Kidney capillary endothelial cell (primary cell): ENCODE data around the gene CEACAM19.
"Not testable (repeated sequence)": the region's sequence is repeated elsewhere in the genome, so short reads cannot be mapped to it uniquely, and the experiment has no call there.

Source experiments
- DNase-seq: peaks from one replicate; pipeline ENCODE4 v3.0.0-alpha.2; 2018; ENCODE audit warnings: low spot score

The CEACAM19 gene

GRCh38 chr19:44701228-44701627, 29.9 kb downstream of the CEACAM19 start:
- DNase-seq = no peak

DNA sequence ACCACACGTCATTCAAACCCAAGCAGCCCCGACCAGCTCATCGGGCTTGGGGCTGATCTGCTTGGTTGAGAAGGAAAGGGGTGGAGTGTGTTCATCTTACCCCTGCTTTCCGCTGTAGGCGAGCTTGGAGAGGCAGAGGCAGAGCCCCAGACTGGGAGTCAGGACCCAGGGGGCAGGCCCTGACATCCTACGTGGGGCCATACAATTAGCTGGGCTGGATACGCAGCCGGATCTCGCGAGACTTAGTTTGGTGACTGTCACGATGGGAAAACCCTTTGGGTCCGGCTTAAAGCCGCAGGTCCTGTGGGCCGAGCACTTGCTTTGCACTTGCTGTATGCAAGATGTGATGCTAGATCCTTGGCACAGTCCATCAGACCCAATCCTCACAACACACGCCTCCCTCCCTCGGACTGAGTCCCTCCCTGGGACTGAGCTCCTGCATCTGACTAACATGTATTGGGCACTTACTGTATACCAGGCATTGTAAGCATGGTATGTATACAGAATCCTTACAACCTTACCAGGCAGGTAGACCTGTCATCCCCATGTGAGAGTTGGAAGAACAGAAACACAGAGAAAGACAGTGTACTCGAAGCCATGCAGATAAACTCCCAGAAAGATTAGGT, 31.4 kb downstream of the CEACAM19 start:
- DNase-seq = no peak

GRCh38 chr19:44703336-44704078, 32.2 kb downstream of the CEACAM19 start:
- DNase-seq = no peak

- no peak for DNase-seq
Measured at GRCh38 chr19:44704982-44705381, 33.7 kb downstream of the CEACAM19 start.

DNA sequence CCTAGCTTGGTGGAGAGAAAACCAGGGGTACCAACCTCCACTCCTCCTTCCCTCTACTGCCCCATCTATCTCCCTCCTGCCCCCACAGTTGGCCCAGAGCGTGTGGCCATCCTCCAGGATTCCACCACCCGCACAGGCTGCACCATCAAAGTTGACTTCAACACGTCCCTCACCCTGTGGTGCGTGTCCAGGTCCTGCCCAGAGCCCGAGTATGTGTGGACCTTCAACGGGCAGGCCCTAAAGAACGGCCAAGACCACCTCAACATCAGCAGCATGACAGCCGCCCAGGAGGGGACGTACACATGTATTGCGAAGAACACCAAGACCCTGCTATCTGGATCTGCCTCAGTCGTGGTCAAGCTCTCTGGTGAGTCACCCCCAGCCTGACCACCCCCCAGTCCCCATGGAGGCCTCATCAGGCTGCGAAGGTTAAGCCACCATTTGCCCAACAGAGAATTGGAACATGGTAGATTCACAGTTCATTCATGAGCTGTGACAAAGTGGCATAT, 34.3 kb downstream of the CEACAM19 start:
- no peak for DNase-seq

- no peak for DNase-seq
Measured at GRCh38 chr19:44706506-44707236, 35.4 kb downstream of the CEACAM19 start.

DNA sequence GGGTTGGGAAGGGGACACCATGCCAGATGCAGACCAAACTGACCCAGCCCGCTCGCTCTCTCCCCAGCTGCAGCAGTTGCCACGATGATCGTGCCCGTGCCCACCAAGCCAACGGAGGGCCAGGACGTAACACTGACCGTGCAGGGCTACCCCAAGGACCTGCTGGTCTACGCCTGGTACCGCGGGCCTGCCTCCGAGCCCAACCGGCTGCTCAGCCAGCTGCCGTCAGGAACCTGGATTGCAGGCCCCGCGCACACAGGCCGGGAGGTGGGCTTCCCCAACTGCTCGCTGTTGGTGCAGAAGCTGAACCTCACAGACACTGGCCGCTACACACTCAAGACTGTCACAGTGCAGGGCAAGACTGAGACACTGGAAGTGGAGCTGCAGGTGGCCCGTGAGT, 36.5 kb downstream of the CEACAM19 start:
- DNase-seq = no peak

- DNase-seq = no peak
Measured at GRCh38 chr19:44708940-44709339, 37.7 kb downstream of the CEACAM19 start.

DNA sequence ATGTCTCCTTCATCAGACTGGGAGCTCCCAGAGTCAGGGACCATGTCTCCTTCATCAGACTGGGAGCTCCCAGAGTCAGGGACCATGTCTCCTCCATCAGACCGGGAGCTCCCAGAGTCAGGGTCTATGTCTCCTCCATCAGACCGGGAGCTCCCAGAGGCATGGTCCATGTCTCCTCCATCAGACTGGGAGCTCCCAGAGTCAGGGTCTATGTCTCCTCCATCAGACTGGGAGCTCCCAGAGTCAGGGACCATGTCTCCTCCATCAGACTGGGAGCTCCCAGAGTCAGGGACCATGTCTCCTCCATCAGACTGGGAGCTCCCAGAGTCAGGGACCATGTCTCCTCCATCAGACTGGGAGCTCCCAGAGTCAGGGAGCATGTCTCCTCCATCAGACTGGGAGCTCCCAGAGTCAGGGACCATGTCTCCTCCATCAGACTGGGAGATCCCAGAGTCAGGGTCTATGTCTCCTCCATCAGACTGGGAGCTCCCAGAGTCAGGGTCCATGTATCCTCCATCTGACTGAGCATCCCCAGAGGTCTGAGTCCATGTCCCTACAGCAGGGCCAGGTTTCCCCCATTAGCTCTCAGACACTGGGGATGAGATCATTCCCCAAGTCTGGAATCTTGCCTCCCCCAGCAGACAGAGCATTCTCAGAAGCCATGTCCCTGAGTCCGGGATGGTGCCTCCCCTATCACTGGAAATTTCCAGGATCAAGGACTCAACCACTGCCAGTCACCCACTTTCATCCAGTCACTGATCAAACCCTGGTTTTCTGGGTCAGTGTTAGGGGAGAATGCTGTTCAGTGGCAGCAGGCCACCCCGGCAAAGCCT, 38.4 kb downstream of the CEACAM19 start:
- not testable (repeated sequence) for DNase-seq

DNA sequence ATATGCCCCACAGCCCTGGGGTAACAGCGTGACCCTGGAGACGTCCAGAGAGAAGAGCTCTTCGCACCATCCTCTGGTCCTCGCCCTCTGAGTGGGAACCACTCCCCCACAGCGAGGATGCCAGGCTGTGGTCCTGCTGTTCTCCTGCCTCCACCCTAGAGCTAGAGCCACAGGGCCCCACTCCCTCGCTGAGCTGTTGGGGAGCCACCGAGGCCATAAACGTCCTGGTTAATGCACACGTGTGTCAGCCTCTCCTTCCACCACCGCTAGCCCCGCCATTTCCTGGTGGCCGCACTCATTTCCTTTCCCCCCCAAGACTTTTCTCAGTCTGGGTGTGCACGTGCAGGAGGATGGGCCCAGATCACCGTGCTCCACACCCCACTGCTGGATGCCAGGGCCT, 39.2 kb downstream of the CEACAM19 start:
- no peak for DNase-seq

DNA sequence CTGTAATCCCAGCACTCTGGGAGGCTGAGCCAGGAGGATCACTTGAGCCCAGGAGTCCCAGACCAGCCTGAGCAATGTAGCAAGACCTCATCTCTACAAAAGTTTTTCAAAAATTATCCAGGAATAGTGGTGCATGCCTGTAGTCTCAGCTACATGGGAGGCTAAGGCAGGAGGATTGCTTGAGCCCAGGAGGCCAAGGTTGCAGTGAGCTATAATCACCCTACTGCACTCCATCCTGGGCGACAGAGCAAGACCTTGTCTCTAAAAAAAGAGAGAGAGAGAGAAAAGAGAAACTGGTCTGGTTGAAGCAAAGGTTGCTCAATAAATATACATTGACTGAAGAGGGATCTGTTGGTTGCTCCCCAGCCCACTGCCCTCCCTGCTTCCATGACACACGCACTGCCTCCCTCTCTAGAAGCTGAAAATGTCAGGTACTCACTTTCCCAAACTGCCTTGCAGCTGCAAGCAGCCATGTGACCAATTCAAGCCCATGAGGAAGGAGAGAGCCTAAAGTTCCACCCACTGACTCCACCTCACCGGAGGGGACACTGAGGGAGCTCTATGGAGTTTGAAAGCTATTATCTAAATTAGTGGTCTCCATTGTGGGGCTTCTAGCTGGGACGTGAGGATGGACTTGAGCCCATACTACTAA, 41.7 kb downstream of the CEACAM19 start:
- no peak for DNase-seq

DNA sequence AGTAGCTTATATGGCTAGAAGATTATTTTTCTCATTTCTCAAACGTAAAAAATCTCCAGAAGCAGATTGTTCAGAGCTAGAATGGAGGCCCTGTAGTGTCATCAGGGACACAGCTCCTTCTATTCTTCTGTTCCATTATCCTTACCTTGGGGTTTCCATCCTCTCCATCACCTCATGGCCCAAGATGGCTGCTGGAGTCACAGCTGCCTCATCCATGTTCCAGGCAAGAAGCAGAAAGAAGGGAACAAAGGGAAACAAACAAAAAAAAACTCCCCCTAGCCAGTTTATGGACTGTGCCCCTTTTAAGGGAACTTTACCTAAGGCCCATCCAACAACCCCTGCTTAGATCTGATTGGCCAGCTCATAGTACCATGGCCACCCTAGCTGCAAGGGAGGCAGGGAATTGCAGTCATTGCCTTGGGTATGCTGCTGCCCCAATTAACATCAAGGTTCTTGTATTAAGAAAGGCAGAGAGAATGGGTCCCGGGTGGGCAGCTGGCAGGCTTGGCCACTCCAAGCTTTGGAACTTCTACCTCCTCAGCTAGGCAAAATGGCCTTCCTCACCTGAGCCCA, 43.4 kb downstream of the CEACAM19 start:
- no peak for DNase-seq

- DNase-seq = no peak
Measured at GRCh38 chr19:44717603-44718002, 46.3 kb downstream of the CEACAM19 start.

DNA sequence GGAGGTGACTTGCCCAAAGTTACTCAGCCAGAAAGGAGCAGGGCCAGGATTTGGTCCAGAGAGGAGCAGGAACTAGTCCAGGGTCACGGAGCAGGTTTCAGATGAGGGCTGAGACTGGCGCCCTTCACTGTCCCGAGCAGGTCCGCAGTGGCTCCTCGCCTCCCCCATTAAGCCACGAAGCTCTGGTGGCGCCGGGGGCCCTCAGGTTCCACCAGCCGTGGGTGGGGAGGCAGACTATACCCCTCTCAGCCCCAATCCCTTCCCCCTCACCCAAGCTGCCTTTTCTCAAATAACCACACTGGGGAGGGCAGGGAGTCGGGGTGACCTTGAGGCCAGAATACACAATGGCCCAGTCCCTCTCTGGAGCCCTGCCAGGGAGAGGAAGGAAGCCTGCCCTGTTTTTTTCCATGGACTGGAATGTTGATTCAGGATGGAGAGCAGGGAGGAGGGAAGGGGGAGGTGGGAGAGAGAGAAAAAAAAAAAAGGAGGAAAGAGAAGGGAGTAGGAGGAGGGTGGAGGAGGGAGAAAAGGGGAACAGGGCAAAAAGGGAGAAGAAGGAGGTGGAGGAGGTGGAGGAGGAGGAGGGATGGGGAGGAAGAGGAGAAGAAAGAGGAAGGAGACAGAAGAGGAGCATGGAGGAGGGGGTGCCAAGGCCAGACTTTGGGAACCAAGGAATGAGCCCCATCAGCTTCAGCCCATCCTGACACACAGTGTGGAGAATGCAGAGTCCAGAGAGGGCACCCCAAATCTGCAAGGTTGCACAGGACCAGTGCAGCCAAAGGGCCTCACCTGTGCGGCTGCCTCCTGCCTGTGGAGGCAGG, 47.4 kb downstream of the CEACAM19 start:
- peak; percentile 94 for DNase-seq

DNA sequence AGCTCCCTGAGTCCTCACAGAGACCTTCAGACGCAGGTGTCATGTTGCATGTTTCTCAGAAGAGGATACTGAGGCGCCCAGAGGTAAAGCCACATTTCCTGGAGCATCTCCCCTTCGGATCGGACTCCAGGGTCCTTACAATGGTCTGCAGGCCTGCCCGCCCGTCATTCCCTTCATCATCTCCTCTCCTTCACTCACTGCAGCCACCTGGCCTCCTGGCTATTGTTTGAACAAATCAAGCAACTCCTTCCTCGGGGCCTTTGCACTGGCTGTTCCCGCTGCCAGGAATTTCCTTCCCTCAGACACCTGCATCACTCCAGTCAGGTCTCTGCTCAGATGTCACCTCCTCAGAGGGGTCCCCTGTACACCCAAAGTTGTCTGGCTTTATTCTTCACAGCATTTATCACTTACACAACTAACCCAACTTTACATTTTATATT, 48.0 kb downstream of the CEACAM19 start:
- no peak for DNase-seq

DNA sequence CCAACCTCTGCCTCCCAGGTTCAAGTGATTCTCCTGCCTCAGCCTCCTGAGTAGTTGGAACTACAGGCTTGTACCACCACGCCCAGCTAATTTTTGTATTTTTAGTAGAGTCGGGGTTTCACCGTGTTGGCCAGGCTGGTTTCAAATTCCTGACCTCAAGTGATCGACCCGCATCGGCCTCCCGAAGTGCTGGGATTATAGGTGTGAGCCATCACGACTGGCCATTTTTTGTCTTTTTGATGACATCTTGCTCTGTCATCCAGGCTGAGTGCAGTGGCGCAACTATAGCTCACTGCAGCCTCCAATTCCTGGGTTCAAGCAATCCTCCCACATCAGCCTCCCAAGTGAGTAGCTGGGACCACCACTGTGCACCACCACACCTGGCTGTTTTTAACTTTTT, 49.1 kb downstream of the CEACAM19 start:
- not testable (repeated sequence) for DNase-seq

- no peak for DNase-seq
Measured at GRCh38 chr19:44720945-44721344, 49.7 kb downstream of the CEACAM19 start.

- not testable (repeated sequence) for DNase-seq
Measured at GRCh38 chr19:44721369-44721768, 50.1 kb downstream of the CEACAM19 start.

DNA sequence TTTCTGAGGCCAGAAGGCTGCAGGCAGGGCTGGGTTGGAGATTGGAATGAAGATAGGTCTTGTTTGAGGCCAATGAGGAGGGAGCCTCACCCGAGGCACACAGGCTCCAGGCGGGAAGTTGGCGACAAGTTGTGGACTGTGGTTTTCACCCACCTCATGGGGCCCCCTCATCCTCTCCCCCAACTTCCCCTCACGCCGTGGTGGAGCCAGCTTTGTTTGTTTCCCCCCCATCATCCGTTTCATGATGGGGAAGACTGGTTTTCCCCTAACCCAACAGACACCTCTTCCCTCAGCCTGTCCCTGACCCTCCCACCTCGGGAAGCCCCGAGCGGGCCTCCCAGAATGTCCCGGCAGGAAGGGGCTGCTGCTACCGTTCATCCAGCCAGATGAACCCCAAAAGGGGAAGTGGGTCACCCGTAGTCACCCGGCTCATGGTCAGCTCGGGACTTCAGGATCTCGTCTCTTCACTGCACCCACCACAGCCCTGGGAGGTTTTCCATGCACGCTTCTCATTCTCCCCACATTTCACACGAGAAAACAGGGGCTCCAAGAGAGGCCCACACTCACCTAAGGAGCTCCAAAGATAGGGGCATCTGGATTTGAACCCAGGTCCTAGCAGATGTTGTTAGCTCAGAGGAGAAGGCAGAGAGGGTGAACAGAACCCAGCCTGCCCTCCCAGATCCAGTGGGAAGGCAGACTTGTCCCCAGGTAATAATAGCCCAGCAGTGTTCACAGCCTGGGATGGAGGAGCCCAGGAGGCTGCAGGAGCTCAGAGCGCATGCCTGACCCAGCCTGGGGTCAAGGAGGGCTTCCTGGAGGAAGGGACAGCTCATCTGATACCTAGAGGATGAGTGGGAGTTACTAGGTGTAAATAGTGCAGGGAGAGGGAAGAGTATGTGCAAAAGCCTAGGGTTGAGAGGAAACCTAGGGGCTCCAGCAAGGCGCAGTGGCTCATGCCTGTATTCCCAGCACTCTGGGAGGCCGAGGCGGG, 51.1 kb downstream of the CEACAM19 start:
- peak; percentile 38 for DNase-seq
